HepG2 (cell line): Measurements from ENCODE around the gene SLFN12. TPM values are rescaled to one million over a fixed set of nuclear protein-coding genes. Genes with fewer than 3 reads are reported as not detected.
"Not testable (repeated sequence)": the region's sequence is repeated elsewhere in the genome, so short reads cannot be mapped to it uniquely, and the experiment has no call there.

Experiments
- ATAC-seq: fragments of 200-7000 bp; cut with Tn5 transposase; 3 replicates; pipeline ENCODE4 v1.9.1; 2020; ENCODE audit warnings: mild to moderate bottlenecking, moderate library complexity
- BruUV-seq: library from RNA; stranded (reverse); fragments of 400-500 nt; replicated peaks from 2 replicates; lab custom pipeline; 2021; lab: Mats Ljungman, UMichigan
- CTCF ChIA-PET: fragments of 300-600 bp; formaldehyde crosslinking; extraction: SDS; loops from one replicate; lab custom pipeline; 2021; ENCODE audit warnings: low total read pairs, inconsistent platforms, low intra/inter-chr PET ratio; lab: Yijun Ruan, JAX
- POLR2A ChIA-PET: fragments of 350-600 bp; sonication (Branson Sonifier 250); formaldehyde crosslinking; loops from one replicate; lab custom pipeline; 2020; ENCODE audit warnings: antibody characterized with exemption, inconsistent platforms; lab: Yijun Ruan, JAX
- DNase-seq: peaks from one replicate; pipeline ENCODE4 v3.0.0-alpha.2; 2015; ENCODE audit warnings: low spot score
- FAIRE-seq: peaks from 3 replicates; lab custom pipeline; 2011; peaks lifted over from hg19 to GRCh38; lab: Jason Lieb, UNC
- H2AFZ ChIP-seq: one replicate; pipeline ENCODE4 v1.6.1; 2011; ENCODE audit warnings: low read length, inconsistent platforms
- H3K27ac ChIP-seq: fragments of 300-600 bp; 3 replicates; pipeline ENCODE4 v1.8.0; 2011; ENCODE audit warnings: mixed run types, mild to moderate bottlenecking, mixed read lengths, low read length, inconsistent platforms; ENCODE audit not compliant: insufficient read depth; ENCODE audit errors: extremely low read length
- H3K27me3 ChIP-seq, 2 experiments: fragments of 200-600 bp in 1 of 2; 2 replicates in 1 of 2; 3 replicates in 1 of 2; pipeline versions ENCODE4 v1.6.0 to v1.8.0; 2011; ENCODE audit warnings: low read length in 2 of 2, mild to moderate bottlenecking in 2 of 2, moderate library complexity in 2 of 2, inconsistent platforms in 1 of 2; ENCODE audit not compliant: insufficient read depth in 2 of 2, control insufficient read depth in 1 of 2
- H3K36me3 ChIP-seq, 2 experiments: fragments of 200-600 bp in 1 of 2; replicated peaks in 1 of 2; 2 replicates in 1 of 2; 3 replicates in 1 of 2; pipeline versions ENCODE4 v1.5.1 to v1.8.0; 2011; ENCODE audit warnings: low read length in 2 of 2, inconsistent platforms in 1 of 2; ENCODE audit not compliant: insufficient read depth in 2 of 2, control insufficient read depth in 1 of 2
- H3K4me1 ChIP-seq: 2 replicates; pipeline ENCODE4 v1.5.1; 2012; ENCODE audit warnings: low read length, inconsistent platforms; ENCODE audit not compliant: insufficient read depth
- H3K4me2 ChIP-seq: 2 replicates; pipeline ENCODE4 v1.6.0; 2011; ENCODE audit warnings: low read depth, low read length, inconsistent platforms
- H3K4me3 ChIP-seq, 3 experiments: fragments of 200-600 bp in 1 of 3; sonication (generic), shearing (Covaris generic) in 1 of 3; replicated peaks in 1 of 3; 2 replicates each; pipeline ENCODE4 v1.5.1; 2011 to 2016; ENCODE audit warnings: low read length in 3 of 3, inconsistent platforms in 2 of 3, low read depth in 2 of 3, mild to moderate bottlenecking in 2 of 3, control low read depth in 1 of 3, mixed read lengths in 1 of 3; ENCODE audit not compliant: insufficient read depth in 1 of 3
- H3K79me2 ChIP-seq: one replicate; pipeline ENCODE4 v1.6.1; 2011; ENCODE audit warnings: low read length, inconsistent platforms; ENCODE audit not compliant: insufficient read depth
- H3K9ac ChIP-seq: 2 replicates; pipeline ENCODE4 v1.6.0; 2011; ENCODE audit warnings: mild to moderate bottlenecking, low read depth, low read length, inconsistent platforms; ENCODE audit not compliant: insufficient read depth
- H3K9me3 ChIP-seq: 2 replicates; pipeline ENCODE4 v1.5.1; 2012; ENCODE audit warnings: mild to moderate bottlenecking, low read length
- H4K20me1 ChIP-seq: 2 replicates; pipeline ENCODE4 v1.6.0; 2011; ENCODE audit warnings: inconsistent platforms, mild to moderate bottlenecking, low read length, moderate library complexity; ENCODE audit not compliant: insufficient read depth
- DNMT1 ChIP-seq: sonication (generic); formaldehyde crosslinking; IDR thresholded peaks from 2 replicates; pipeline ENCODE4 v1.5.1; 2020; ENCODE audit warnings: mild to moderate bottlenecking, missing genetic modification reagents
- NFE2L2 ChIP-seq: fragments of 150-350 bp; IDR thresholded peaks from 2 replicates; pipeline ENCODE4 v1.6.1; 2014; ENCODE audit warnings: low read length
- PCBP2 ChIP-seq: fragments of 200-400 bp; formaldehyde crosslinking; optimal IDR thresholded peaks from 2 replicates; pipeline ENCODE3; 2018; ENCODE audit warnings: low read length, low read depth; ENCODE audit not compliant: poor library complexity, severe bottlenecking
- POGK ChIP-seq: sonication (generic); formaldehyde crosslinking; conservative IDR thresholded peaks from 2 replicates; pipeline ENCODE4 v1.8.0; 2022; ENCODE audit warnings: mild to moderate bottlenecking, moderate library complexity, missing genetic modification reagents
- REXO4 ChIP-seq: sonication (generic); formaldehyde crosslinking; IDR thresholded peaks from 2 replicates; pipeline ENCODE4 v1.8.0; 2022; ENCODE audit warnings: missing genetic modification reagents, mild to moderate bottlenecking, borderline replicate concordance
- RORA ChIP-seq: sonication (generic); formaldehyde crosslinking; IDR thresholded peaks from 2 replicates; pipeline ENCODE4 v1.5.0; 2020; ENCODE audit warnings: mild to moderate bottlenecking, missing genetic modification reagents, moderate library complexity
- SMAD3 ChIP-seq: sonication (generic); formaldehyde crosslinking; IDR thresholded peaks from 2 replicates; pipeline ENCODE4 v1.4.0; 2020; ENCODE audit warnings: missing genetic modification reagents
- TCF7L2 ChIP-seq: IDR thresholded peaks from 2 replicates; pipeline ENCODE4 v1.6.1; 2011; ENCODE audit warnings: mild to moderate bottlenecking, low read depth, low read length, moderate library complexity
- TOE1 ChIP-seq: sonication (generic); formaldehyde crosslinking; IDR thresholded peaks from 2 replicates; pipeline ENCODE4 v1.4.0; 2020; ENCODE audit warnings: mild to moderate bottlenecking, missing genetic modification reagents
- YY1 ChIP-seq: IDR thresholded peaks from 2 replicates; pipeline ENCODE4 v1.6.1; 2011; ENCODE audit warnings: low read length, low read depth, moderate library complexity, mild to moderate bottlenecking; ENCODE audit not compliant: insufficient read depth, insufficient replicate concordance
- ZNF264 ChIP-seq: sonication (generic); formaldehyde crosslinking; IDR thresholded peaks from 2 replicates; pipeline ENCODE4 v1.4.0; 2020; ENCODE audit warnings: missing genetic modification reagents
- ZNF468 ChIP-seq: sonication (generic); formaldehyde crosslinking; IDR thresholded peaks from 2 replicates; pipeline ENCODE4 v1.8.0; 2022; ENCODE audit warnings: mild to moderate bottlenecking, moderate library complexity, missing genetic modification reagents
- ZNF496 ChIP-seq: sonication (generic); formaldehyde crosslinking; IDR thresholded peaks from 2 replicates; pipeline ENCODE4 v1.8.1; 2023; ENCODE audit warnings: mild to moderate bottlenecking, moderate library complexity, missing genetic modification reagents; ENCODE audit not compliant: insufficient replicate concordance
- ZNF549 ChIP-seq: sonication (generic); formaldehyde crosslinking; IDR thresholded peaks from 2 replicates; pipeline ENCODE4 v1.5.0; 2020; ENCODE audit warnings: missing genetic modification reagents
- ZSCAN29 ChIP-seq: sonication (generic); formaldehyde crosslinking; conservative IDR thresholded peaks from 2 replicates; pipeline ENCODE4 v1.4.0; 2020; ENCODE audit warnings: mild to moderate bottlenecking, missing genetic modification reagents
- WGBS: methylation state at CpG from one replicate; pipeline ENCODE4 v1.1.6; 2017; ENCODE audit warnings: low lambda C conversion rate; 5-methylcytosine and 5-hydroxymethylcytosine counted together
- in situ Hi-C: cut with HindIII; loops from 2 replicates; pipeline ENCODE4 v1.10.0; 2017; ENCODE audit warnings: low pct_unique_long_range_greater_than_20kb; ENCODE audit not compliant: extremely low pct_ligation_motif_present
- intact Hi-C: fragments of 100-400 bp; cut with micrococcal nuclease; formaldehyde crosslinking; loops from one replicate; pipeline ENCODE4 v1.10.0; 2022; ENCODE audit not compliant: unreplicated experiment
- polyA plus RNA-seq, 8 experiments: library from polyadenylated mRNA; depleted of rRNA in 3 of 8; stranded (reverse) in 7 of 8; unstranded in 1 of 8; fragments of >200 nt; fragmentation: Illumina TruSeq in 4 of 8; extraction: Trizol in 4 of 8; gene quantifications; 2 replicates each; pipeline versions ENCODE4 v1.2.1 to v1.2.3, GENCODE V29; 2011 to 2016; ENCODE audit warnings: low read depth in 4 of 8, missing spikeins in 1 of 8, mixed read lengths in 1 of 8; ENCODE audit not compliant: insufficient read depth in 1 of 8
- total RNA-seq, 5 experiments: library from RNA; depleted of rRNA; stranded (reverse); fragments of >200 nt; fragmentation: Illumina TruSeq; extraction: Trizol; gene quantifications; 2 replicates each; pipeline ENCODE4 v1.2.3, GENCODE V29; 2016; ENCODE audit warnings: low read depth in 1 of 5

SLFN12 gene
- total and polyA plus RNA-seq, 2 of the 13 experiments (the other 11 are each of a cell fraction or from before 2014, with no cell fraction given) = 0.13 TPM; not detected in 1

DNA sequence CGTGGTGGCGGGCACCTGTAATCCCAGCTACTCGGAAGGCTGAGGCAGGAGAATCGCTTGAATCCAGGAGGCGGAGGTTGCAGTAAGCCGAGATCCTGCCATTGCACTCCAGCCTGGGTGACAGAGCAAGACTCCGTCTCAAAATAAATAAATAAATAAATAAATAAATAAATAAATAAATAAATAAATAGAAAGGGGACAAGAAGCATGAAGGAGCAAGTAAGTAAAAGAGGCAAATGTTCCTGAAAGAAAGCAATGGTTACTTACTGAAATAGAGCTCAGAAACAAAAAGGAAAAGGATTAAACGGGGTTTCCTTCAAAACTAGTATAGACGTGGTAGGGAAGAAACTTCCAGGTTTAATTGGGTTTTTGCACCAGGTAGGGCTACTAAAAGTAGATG lies 11.2 kb downstream of the SLFN12 start:
- H3K36me3 ChIP-seq, H2AFZ ChIP-seq, intact Hi-C loops, DNase-seq, H3K4me2 ChIP-seq, POLR2A ChIA-PET, H3K27ac ChIP-seq, H3K79me2 ChIP-seq, H3K4me3 ChIP-seq, H3K4me1 ChIP-seq, ATAC-seq, H4K20me1 ChIP-seq, FAIRE-seq, H3K9me3 ChIP-seq, CTCF ChIA-PET, H3K9ac ChIP-seq, H3K27me3 ChIP-seq, BruUV-seq, in situ Hi-C loops: not testable (repeated sequence)
- 65% methylated on average over 9 of the region's 9 CpGs for WGBS

- WGBS = 0% methylated on average over 2 of the region's 2 CpGs
- Histone ChIP-seq H3K4me2 (no peak overlapping the region), H3K4me1 (no peaks in the 10 kb centered on the region), H3K36me3 (no peaks in the 10 kb centered on the region), H3K27me3 (peaks cover 0 to under 1% of the 10 kb centered on the region in 2 experiments; a peak in 2 of 5 replicates), H3K27ac (no peak overlapping the region), H3K4me3 (no peak overlapping the region), H2AFZ (no peak overlapping the region), H3K9me3 (no peaks in the 10 kb centered on the region), H4K20me1 (no peaks in the 10 kb centered on the region), H3K79me2 (no peaks in the 10 kb centered on the region), H3K9ac (no peak overlapping the region)
- no peak for ATAC-seq
- intact Hi-C loops (no loop called here), in situ Hi-C loops (no loop called here)
- BruUV-seq = no TSS peak
- FAIRE-seq = no peak
- no peak for DNase-seq
- ChIA-PET CTCF (no interaction called here), POLR2A (no interaction called here)
- TF ChIP-seq SMAD3 = no peak
- no peak for TF ChIP-seq NFE2L2
- no peak for TF ChIP-seq TOE1 (CRISPR knock-in tag)
- no peak for TF ChIP-seq DNMT1 (CRISPR knock-in tag)
- TF ChIP-seq ZNF549 (CRISPR knock-in tag) = no peak
- TF ChIP-seq YY1 = no peak
- TF ChIP-seq RORA (CRISPR knock-in tag) = no peak
- no peak for TF ChIP-seq ZNF264 (CRISPR knock-in tag)
- no peak for TF ChIP-seq ZNF468
- no peak for TF ChIP-seq ZSCAN29
- no peak for TF ChIP-seq REXO4 (CRISPR knock-in tag)
- no peak for TF ChIP-seq POGK (CRISPR knock-in tag)
- TF ChIP-seq PCBP2 = no peak
- TF ChIP-seq TCF7L2 = no peak
- TF ChIP-seq ZNF496 = no peak
Measured at GRCh38 chr17:35416659-35417058, 15.6 kb downstream of the SLFN12 start.
